Stimulated activated CD4-positive, alpha-beta T cell treated with anti-CD3 and anti-CD28 coated beads, Interleukin-2, amount 100 ng/mL, for 48 hours (primary cell): Measurements from ENCODE around the gene CDK7.

Experiments used
- DNase-seq, 2 donors: peaks; one replicate each; pipeline ENCODE4 v3.0.0-alpha.2; 2020

Gene CDK7

DNA sequence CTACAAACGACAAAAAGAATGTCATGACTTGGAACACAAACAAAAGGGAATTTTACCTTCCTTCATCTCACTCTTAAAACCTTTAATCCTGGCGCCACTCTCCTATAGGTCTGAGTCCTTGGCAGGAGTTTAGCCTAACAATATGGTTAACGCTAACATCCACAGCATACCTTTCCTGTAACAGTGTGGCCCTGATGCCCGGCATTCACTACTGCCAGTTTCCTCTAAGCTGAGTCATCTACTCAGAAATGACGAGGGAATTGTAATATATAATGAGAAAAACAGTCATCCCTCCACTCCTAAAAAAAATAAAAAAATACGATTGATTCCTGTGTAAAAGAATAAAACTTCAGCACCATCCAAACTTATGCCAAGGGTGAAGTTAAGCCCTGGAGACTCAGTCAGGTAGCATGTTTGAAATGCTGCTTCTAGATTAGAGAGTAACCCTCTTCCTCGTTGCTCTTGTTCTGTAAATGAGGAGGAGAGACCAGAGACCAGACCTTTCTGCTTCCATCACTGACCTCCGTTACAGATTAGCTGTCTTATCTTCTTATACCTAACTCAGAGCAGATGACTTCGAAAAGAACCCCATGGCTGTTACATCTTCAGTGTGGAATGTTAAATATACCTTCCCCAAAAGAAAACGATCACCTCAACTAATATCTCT is 60.5 kb downstream of the CDK7 start:
- DNase-seq = no peak

DNA sequence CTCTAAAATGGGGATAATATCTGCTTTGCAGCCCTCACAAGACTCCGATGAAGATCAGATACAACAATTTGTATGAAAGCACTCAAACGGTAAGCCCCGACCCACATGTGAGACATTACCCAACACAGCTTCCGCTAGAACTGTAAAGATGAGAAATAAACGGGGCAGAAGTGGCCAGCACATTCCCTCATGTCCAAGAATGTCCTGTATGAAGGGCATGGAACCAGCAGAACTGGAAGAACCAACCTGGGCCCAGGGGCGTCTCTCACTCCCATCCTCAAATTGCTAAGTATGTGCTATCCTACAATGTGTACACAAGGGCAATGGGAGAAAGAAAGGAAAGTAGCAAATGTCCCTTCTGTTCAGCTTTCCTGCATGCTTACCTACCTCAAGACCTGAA is 64.9 kb downstream of the CDK7 start:
- DNase-seq = no peak

DNA sequence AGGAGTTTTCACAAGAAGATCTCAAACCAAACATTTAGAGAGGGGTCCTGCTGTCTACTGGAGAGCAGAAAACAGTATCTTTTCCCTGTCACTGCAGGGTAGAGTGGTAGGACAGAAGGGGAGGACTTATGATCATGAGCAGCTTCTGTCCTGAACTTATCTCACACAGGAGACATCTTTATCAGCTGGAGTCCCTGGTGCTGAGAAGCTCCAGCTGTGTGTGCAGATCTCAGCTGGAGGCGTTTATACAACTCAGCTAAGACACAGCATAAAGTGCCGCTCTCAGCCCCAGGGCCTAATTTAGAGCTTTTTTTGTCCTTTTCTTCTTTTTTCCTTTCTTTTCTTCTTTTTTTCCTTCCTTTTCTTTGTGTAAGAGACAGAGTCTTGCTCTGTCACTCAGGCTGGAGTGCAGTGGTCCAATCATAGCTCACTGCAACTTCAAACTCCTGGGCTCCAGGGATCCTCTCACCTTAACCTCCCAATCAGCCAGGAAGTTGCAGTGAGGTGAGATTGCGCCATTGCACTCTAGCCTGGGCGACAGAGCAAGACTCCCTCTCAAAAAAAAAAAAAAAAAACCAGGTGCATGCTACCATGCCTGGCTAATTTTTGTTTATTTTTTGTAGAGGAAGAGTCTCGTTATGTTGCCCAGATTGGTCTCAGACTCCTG is 66.0 kb downstream of the CDK7 start:
- DNase-seq = no peak

DNA sequence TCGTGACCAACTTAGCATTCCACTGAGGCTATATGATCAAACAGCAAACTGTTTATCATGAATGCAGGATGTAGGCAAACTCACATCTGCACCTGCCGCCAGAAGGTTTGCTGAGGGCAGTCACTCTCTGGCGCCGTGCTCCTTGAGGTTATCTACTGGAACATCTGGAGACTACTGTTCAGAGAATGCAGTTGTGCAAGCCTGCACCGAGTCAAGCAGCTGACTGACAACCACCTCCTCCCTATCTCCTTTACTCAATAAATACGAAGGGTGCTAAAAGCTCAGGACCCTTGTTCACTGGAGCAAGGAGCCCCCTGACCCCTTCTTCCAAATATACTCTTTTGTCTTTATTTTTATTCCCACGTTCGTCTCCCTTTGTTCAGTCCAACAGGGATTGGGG is 70.8 kb downstream of the CDK7 start:
- DNase-seq = no peak

DNA sequence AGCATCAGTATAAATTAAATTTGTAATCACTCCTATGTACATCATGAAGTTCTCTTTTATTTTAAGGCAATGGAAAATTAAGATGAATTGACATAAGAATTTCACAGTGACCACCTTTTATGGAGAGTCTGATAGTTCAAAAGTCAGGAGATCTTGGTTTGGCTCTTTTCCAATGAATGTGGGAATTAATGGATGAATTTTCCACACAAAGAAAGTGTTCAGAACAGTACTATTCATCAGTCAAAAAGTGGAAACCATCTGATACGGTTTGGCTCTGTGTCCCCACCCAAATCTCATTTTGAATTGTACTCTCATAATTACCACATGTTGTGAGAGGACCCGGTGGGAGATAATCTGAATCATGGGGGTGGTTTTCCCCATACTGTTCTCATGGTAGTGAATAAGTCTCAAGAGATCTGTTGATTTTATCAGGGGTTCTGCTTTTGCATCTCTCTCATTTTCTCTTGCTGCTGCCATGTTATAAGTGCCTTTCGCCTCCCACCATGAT is 73.4 kb downstream of the CDK7 start:
- no peak for DNase-seq

DNA sequence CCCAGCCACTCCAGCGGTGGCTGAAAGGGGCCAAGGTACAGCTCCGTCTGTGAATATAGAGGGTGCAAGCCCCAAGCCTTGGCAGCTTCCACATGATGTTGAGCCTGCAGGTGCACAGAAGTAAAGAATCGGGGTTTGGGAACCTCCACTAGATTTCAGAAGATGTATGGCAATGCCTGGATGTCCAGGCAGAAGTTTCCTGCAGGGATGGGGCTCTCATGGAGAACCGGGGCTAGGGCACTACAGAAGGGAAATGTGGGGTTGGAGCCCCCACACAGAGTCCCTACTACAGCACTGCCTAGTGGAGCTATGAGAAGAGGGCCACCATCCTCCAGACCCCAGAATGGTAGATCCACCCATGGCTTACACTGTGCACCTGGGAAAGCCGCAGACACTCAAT is 74.7 kb downstream of the CDK7 start:
- no peak for DNase-seq

DNA sequence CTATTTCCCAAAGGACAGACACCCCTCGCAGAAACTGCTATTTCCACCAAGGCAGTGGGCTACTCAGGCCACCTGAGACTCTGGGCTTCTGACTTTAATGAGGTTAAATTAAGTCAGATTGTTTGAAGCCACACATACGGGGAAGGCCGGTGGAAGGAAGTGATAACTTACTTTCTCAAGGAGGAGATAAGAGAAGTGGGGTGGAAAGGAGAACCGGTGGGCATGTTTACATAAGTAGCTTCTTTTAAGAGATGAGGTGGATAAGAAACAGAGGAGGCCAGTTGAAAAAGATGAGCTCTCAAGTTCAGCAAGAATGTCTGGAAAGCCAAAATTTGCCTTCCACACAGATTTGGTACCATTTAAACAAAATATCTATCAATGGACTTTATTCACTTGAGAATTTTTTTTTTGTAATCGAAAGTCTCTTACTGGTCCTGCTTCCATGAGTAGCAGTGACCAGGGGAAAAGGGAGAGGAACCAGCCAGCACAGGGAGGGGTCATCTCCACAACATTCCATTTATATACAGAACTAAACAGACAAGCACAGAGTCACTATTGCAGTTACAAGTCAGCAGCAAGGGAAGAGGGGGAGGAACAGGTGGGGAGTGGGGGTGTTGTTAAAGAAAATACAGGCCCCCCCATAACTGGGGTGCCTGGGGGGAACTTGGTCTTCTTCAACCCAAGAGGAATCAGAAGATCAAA is 77.9 kb downstream of the CDK7 start:
- DNase-seq = no peak

DNA sequence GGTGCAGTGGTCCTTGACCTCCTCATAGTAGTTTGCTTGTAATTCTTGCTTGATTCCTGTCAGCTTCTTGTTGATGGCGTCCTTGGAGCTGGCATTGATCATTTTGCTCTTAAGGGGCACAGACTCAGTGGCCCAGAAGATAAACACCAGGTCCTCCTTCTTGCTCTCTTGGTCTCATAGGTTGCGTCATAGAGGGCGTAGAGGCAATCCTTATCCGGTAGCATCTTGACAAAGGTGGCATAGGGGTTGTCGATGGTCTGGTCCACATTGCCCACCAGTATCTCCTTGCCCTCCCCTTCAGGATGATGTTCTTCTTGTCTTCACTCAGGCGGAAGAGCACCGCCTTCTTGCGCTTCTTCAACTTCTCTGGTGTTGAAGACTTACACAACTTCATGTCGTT is 78.7 kb downstream of the CDK7 start:
- DNase-seq = no peak

DNA sequence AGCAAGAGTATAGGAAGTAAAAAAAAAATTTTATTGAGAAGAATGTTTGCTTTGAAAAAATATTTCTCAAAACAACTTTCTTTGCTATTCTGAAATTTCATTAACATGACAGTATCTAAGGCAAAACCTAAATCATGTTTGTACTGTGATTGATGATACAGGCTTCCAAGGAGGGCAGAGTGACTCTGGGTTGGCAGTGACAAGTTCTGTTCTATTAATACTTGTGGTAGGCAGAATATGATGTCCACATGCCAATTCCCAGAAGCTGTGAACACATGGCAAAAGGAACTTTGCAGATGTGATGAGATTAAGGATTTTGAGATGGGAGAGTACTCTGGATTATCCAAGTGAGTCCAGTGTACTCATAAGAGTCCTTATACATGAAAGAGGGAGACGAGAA is 81.3 kb downstream of the CDK7 start:
- no peak for DNase-seq

DNA sequence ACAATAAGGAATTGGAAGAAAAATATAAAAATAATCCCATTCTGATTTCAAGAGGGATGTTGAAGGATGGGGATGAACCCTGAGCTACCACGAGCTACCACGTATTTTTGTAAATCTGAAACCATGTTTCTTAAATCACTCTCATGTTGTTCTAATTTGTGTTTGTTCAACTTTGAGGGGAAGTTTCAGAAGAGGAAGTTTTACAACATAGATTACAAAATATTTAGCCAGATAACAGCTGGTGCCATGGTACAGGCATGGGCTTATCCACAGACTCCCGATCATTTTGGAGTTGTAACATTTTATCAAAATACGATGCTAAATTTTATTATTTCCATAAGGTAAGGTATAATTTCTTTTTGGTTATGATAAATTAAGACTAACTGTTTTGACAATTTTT is 82.7 kb downstream of the CDK7 start:
- DNase-seq = no peak

DNA sequence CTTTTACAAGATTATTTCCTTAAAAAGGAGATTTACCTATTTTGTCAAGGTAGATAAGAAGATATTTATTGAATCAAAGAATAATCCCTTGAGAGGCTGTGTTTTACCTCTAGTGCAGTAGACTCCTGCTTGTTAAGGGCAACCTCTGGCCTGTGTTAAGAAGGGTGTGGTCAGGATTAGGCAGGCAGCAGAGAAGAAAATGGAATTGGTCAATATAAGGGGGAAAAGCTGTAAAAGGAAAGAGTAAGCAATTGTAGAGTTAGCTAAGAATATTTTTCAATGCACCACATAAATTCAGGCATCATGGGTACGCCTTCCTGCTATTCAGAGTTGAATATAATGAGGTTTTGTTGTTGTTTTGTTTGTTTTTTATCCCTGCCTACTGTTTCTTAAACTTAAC is 91.7 kb downstream of the CDK7 start:
- DNase-seq = no peak
